ENCODE results near the gene ST3GAL6. TPM values are rescaled to one million over a fixed set of nuclear protein-coding genes. Genes with fewer than 3 reads are reported as not detected.
A peak's percentile ranks its signal among the peaks of the same experiment; 100 is the strongest.

ST3GAL6 gene
- total RNA-seq, 1 donor from 2014 or later, result 2.9 TPM

- no peak for FAIRE-seq
- no peaks in the 10 kb centered on the region for H3K36me3 ChIP-seq (ENCODE audit: control insufficient read depth, insufficient read depth, low read length)
- TF ChIP-seq CTCF (IDR thresholded peaks at IDR 0.05; ENCODE audit: insufficient read depth, low read length, severe bottlenecking), result no peak
- no peak for DNase-seq (ENCODE audit: low read depth)
- H3K4me3 ChIP-seq (ENCODE audit: low read depth, low read length), result no peak overlapping the region
- H3K27me3 ChIP-seq (ENCODE audit: control insufficient read depth, insufficient read depth, low read length), result no peaks in the 10 kb centered on the region
Measured at GRCh38 chr3:98725352-98725751, 37.8 kb upstream of the ST3GAL6 start.

GRCh38 chr3:98726084-98726483 is 37.1 kb upstream of the ST3GAL6 start:
- Histone ChIP-seq H3K27me3 (ENCODE audit: control insufficient read depth, insufficient read depth, low read length) (no peaks in the 10 kb centered on the region), H3K4me3 (ENCODE audit: low read depth, low read length) (no peak overlapping the region), H3K36me3 (ENCODE audit: control insufficient read depth, insufficient read depth, low read length) (no peaks in the 10 kb centered on the region)
- DNase-seq (ENCODE audit: low read depth) (no peak), FAIRE-seq (no peak)
- no peak for TF ChIP-seq CTCF (IDR thresholded peaks at IDR 0.05; ENCODE audit: insufficient read depth, low read length, severe bottlenecking)

- DNase-seq (ENCODE audit: low read depth) (no peak), FAIRE-seq (no peak)
- Histone ChIP-seq H3K4me3 (ENCODE audit: low read depth, low read length) (no peak overlapping the region), H3K36me3 (ENCODE audit: control insufficient read depth, insufficient read depth, low read length) (no peaks in the 10 kb centered on the region), H3K27me3 (ENCODE audit: control insufficient read depth, insufficient read depth, low read length) (no peaks in the 10 kb centered on the region)
- no peak for TF ChIP-seq CTCF (IDR thresholded peaks at IDR 0.05; ENCODE audit: insufficient read depth, low read length, severe bottlenecking)
Measured at GRCh38 chr3:98727638-98728037, 35.5 kb upstream of the ST3GAL6 start.

GRCh38 chr3:98728672-98729071 is 34.5 kb upstream of the ST3GAL6 start:
- Histone ChIP-seq H3K36me3 (ENCODE audit: control insufficient read depth, insufficient read depth, low read length) (no peaks in the 10 kb centered on the region), H3K4me3 (ENCODE audit: low read depth, low read length) (no peak overlapping the region), H3K27me3 (ENCODE audit: control insufficient read depth, insufficient read depth, low read length) (no peaks in the 10 kb centered on the region)
- FAIRE-seq, result no peak
- TF ChIP-seq CTCF (IDR thresholded peaks at IDR 0.05; ENCODE audit: insufficient read depth, low read length, severe bottlenecking), result no peak
- no peak for DNase-seq (ENCODE audit: low read depth)

GRCh38 chr3:98730338-98730737 is 32.8 kb upstream of the ST3GAL6 start:
- Histone ChIP-seq H3K36me3 (ENCODE audit: control insufficient read depth, insufficient read depth, low read length) (no peaks in the 10 kb centered on the region), H3K4me3 (ENCODE audit: low read depth, low read length) (no peak overlapping the region), H3K27me3 (ENCODE audit: control insufficient read depth, insufficient read depth, low read length) (no peaks in the 10 kb centered on the region)
- peak; percentile 93 for DNase-seq (ENCODE audit: low read depth)
- no peak for FAIRE-seq
- no peak for TF ChIP-seq CTCF (IDR thresholded peaks at IDR 0.05; ENCODE audit: insufficient read depth, low read length, severe bottlenecking)

- no peak for TF ChIP-seq CTCF (IDR thresholded peaks at IDR 0.05; ENCODE audit: insufficient read depth, low read length, severe bottlenecking)
- no peak for DNase-seq (ENCODE audit: low read depth)
- Histone ChIP-seq H3K27me3 (ENCODE audit: control insufficient read depth, insufficient read depth, low read length) (no peaks in the 10 kb centered on the region), H3K4me3 (ENCODE audit: low read depth, low read length) (no peak overlapping the region), H3K36me3 (ENCODE audit: control insufficient read depth, insufficient read depth, low read length) (no peaks in the 10 kb centered on the region)
- no peak for FAIRE-seq
Measured at GRCh38 chr3:98730886-98731537, 32.1 kb upstream of the ST3GAL6 start.
